ENCODE data around the gene SGCE.

The SGCE gene

DNA sequence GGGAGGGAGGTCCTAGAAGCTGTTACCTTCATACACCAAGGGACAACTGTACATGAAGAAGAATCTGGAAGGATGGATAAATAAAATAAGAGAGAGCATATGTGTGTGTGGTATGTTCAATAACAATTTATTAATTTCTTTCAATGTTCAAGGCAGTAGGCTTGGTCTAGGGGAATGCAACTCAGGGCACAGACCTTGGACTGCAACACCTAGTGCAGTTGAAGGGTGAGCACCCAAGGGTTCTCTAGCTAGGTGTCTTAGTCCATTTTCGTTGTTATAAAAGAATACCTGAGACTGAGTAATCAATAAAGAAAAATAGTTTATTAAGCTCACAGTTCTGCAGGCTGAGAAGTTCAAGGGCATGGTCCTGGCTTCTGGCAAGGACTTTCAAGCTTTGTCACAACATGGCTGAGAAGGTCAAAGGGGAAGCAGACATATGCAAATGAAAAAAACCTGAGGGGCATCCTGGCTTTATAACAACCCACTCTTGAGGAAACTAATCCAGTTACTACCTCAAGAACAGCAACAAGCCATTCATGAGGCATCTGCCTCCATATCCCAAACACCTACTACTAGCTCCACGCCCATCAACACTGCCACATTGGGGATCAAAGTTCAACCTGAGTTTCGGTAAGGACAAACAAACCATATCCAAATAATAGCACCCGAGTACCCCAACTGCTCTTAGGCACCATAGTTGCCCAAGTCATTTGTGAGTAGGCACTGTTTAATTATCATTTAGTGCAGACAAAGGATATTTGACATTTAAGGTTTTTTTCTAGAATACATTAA lies 15.7 kb upstream of the SGCE start:
- Mint-ChIP-seq H3K4me3 (no peak overlapping the region), H3K36me3 (no peaks in the 10 kb centered on the region), H3K4me1 (no peaks in the 10 kb centered on the region), H3K9me3 (no peaks in the 10 kb centered on the region), H3K27ac (no peak overlapping the region), H3K27me3 (peaks cover 7% of the 10 kb centered on the region)
- DNase-seq (ENCODE audit: low spot score in 2 of 2) (no peak), ATAC-seq (ENCODE audit: low read depth) (no peak)

DNA sequence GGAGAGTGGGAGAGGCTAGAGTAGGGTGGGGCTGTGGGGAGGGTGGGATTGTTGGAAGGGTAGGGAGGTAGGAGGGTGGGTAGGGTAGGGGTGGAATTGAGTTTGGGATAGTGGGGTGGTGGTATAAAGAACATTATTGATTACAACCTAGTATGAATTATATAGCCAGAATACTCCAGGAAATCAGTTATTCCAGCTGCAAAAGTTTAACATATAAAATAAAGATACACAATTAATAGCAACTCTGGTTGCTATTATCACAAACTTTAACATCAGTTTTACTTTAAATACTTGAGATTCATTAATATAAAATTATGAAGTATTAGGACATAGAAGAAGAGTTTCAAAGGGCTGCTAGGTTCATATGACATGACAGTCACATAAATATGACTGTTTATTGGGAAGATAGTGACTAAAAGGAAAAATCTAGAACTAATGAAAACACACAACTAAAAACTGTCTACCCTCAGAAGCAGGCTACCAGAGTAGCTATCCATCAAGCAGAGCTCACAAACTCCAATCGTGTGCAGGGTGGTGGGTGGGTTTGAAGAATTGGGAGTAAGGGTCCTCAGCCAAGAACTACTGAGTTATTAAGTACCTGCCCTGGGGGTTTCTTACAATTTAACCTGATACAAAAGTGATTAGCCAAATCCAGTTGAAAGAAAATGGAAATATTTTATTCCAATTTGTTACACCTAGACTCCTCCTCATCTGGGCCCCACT lies 14.0 kb upstream of the SGCE start:
- DNase-seq (ENCODE audit: low spot score in 2 of 2) (no peak), ATAC-seq (ENCODE audit: low read depth) (no peak)
- Mint-ChIP-seq H3K4me3 (no peak overlapping the region), H3K4me1 (no peaks in the 10 kb centered on the region), H3K27ac (no peak overlapping the region), H3K36me3 (no peaks in the 10 kb centered on the region), H3K27me3 (peaks cover 7% of the 10 kb centered on the region), H3K9me3 (no peaks in the 10 kb centered on the region)

DNA sequence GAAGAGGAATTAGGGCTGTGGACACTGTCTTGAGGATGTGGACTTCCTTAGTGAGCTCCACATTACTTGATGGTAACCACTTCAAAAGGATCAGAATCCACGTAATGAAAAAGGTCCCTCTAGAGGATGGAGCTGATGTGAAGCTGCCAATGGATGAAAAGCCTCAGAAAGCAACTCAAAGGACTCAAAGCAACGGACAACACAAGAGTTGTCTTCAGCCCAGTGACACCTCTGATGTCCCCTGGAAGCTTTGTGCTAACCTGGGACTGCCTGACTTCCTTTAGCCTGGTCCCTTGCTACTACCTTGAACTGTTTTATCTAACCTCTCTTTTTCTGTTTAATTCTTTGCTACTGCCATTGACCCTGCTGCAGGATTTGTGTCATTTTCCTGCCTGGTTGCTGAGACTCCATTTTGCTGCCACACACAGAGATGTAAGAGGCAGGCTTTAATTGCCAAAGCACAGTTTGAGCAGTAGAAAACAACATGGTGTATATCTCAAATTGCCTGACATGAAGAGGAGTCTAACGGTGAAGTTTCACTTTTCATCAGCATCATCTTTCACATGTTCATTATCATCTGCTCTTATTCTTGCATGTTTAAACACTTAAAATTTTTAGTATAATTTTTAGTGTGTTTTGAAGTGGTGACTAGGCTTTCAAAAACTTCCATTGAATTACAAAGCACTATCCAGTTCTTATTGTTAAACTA lies 11.1 kb upstream of the SGCE start:
- Mint-ChIP-seq H3K4me1 (no peaks in the 10 kb centered on the region), H3K9me3 (no peaks in the 10 kb centered on the region), H3K36me3 (no peaks in the 10 kb centered on the region), H3K27me3 (peaks cover 7% of the 10 kb centered on the region), H3K4me3 (no peak overlapping the region), H3K27ac (no peak overlapping the region)
- DNase-seq (ENCODE audit: low spot score in 2 of 2), result no peak
- ATAC-seq (ENCODE audit: low read depth), result no peak

DNA sequence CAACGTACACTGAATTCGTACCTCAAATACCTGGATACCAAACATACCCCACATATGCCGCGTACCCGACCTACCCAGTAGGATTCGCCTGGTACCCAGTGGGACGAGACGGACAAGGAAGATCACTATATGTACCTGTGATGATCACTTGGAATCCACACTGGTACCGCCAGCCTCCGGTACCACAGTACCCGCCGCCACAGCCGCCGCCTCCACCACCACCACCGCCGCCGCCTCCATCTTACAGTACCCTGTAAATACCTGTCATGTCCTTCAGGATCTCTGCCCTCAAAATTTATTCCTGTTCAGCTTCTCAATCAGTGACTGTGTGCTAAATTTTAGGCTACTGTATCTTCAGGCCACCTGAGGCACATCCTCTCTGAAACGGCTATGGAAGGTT lies 9.5 kb upstream of the SGCE start:
- Mint-ChIP-seq H3K27ac (no peak overlapping the region), H3K27me3 (peaks cover 7% of the 10 kb centered on the region), H3K4me3 (no peak overlapping the region), H3K4me1 (no peaks in the 10 kb centered on the region), H3K9me3 (no peaks in the 10 kb centered on the region), H3K36me3 (no peaks in the 10 kb centered on the region)
- DNase-seq (ENCODE audit: low spot score in 2 of 2) (no peak), ATAC-seq (ENCODE audit: low read depth) (no peak)

DNA sequence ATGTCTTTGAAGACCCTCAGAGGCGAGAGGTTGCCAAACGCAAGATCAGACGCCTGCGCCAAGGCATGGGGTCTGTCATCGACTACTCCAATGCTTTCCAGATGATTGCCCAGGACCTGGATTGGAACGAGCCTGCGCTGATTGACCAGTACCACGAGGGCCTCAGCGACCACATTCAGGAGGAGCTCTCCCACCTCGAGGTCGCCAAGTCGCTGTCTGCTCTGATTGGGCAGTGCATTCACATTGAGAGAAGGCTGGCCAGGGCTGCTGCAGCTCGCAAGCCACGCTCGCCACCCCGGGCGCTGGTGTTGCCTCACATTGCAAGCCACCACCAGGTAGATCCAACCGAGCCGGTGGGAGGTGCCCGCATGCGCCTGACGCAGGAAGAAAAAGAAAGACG lies 8.1 kb upstream of the SGCE start:
- H3K27ac Mint-ChIP-seq, result no peak overlapping the region
- ATAC-seq (ENCODE audit: low read depth) (no peak), DNase-seq (ENCODE audit: low spot score in 2 of 2) (no peak)
- peaks cover under 1% of the 10 kb centered on the region for H3K4me1 Mint-ChIP-seq
- peaks cover 7% of the 10 kb centered on the region for H3K27me3 Mint-ChIP-seq
- H3K36me3 Mint-ChIP-seq, result no peaks in the 10 kb centered on the region
- no peak overlapping the region for H3K4me3 Mint-ChIP-seq
- H3K9me3 Mint-ChIP-seq, result no peaks in the 10 kb centered on the region

DNA sequence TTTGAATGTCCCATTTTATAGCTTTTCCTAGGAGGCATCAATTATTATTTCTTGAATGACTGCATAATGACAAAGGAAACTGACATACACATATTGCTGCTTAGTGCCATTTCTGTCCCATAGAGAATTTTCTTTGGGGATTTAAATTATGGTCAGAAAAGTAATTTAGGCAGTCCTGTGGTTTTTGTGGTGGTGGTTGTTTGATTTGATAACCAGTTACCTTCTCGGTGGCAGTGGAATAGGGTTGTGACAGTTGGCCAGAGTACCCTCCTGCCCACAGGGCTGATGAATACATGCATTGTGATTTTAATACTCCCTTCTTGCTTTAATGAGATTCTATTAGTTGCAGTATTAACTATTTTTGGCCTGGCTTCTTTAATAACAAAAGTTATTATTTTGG lies 6.6 kb upstream of the SGCE start:
- DNase-seq (ENCODE audit: low spot score in 2 of 2) (no peak), ATAC-seq (ENCODE audit: low read depth) (no peak)
- Mint-ChIP-seq H3K36me3 (no peaks in the 10 kb centered on the region), H3K4me3 (no peak overlapping the region), H3K27me3 (peaks cover 4% of the 10 kb centered on the region), H3K27ac (no peak overlapping the region), H3K9me3 (no peaks in the 10 kb centered on the region), H3K4me1 (peaks cover 2% of the 10 kb centered on the region)

DNA sequence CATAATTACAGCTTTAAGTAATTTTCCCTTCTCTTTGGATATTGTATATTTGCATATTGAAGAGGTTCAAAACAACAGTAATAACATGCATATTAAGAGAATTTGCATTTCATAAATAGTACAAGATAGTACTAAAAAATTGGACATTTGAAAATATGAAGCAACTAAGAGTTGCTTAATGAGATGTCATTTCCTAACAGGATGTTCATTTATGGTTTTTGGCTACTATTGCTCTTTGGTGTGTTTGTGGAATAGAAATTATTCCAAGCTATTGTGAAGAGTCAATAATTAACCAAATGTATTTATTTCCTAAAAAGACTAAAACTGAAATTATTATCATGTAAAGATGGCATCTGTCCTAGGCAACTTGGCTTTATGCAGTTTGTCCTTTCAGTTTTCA lies 4.1 kb upstream of the SGCE start:
- Mint-ChIP-seq H3K4me3 (no peak overlapping the region), H3K36me3 (no peaks in the 10 kb centered on the region), H3K4me1 (peaks cover 9% of the 10 kb centered on the region), H3K9me3 (peaks cover 1% of the 10 kb centered on the region), H3K27ac (no peak overlapping the region), H3K27me3 (peaks cover 3% of the 10 kb centered on the region)
- no peak for DNase-seq (ENCODE audit: low spot score in 2 of 2)
- ATAC-seq (ENCODE audit: low read depth), result no peak

DNA sequence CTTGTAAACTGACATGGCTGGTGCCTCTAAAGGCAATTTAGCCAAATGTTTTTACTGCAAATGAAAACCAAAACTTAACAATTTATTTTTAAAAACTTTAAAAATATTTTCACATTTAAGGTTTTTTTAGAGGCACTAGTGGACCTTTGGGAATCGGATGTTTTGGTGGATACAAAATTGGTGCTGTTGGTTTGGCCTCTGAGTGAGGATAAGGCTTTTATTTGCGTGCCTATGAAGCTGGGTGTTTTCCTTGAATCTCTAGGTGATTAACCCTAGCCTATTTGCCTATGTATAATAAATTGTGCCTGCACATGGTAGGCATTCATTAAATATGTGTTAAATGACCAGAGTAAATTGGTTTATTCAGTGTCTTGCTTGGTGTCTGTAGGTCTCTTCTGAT lies 2.9 kb upstream of the SGCE start:
- H3K36me3 Mint-ChIP-seq, result no peaks in the 10 kb centered on the region
- peaks cover 3% of the 10 kb centered on the region for H3K27me3 Mint-ChIP-seq
- H3K4me1 Mint-ChIP-seq, result peaks cover 9% of the 10 kb centered on the region
- DNase-seq (ENCODE audit: low spot score in 2 of 2) (no peak), ATAC-seq (ENCODE audit: low read depth) (no peak)
- peaks cover 1% of the 10 kb centered on the region for H3K9me3 Mint-ChIP-seq
- no peak overlapping the region for H3K4me3 Mint-ChIP-seq
- no peak overlapping the region for H3K27ac Mint-ChIP-seq

DNA sequence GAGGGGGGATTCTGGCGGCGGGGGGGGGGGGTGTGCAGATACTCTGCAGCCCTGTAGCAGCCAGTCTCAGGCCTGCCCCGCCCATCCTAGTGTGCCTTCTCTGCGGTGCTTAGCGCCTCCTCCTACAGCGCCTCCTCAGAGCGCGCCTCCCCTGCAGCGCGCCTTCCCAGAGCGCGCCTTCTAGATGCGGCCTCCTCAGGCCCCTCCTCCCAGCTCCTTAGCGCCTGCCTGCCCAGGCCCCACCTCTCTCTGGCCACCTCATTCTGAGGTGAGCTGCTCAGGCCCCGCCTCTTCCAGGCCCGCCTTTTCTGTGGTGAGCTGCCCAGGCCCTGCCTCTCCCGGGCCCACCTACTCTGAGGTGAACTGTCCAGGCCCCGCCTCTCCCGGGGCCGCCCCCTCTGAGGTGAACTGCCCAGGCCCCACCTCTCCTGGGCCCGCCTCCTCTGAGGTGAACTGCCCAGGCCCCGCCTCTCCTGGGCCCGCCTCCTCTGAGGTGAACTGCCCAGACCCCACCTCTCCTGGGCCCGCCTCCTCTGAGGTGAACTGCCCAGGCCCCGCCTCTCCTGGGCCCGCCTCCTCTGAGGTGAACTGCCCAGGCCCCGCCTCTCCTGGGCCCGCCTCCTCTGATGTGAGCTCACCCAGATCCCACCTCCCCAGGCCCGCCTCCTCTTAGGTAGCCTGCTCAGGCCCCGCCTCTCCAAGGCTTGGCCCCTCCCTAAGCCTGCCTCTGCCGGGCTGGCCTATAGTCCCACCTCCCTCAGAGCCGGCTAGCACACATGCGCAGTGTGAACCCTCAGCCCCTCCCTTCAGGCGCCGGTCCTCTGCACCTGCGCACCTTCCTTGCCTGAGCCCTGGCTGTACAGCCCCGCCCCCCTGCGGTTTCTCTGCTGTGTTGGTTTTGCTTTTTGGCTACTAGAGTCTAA lies 2.1 kb upstream of the SGCE start:
- Mint-ChIP-seq H3K27ac (peak overlapping the region; percentile 63), H3K36me3 (no peaks in the 10 kb centered on the region), H3K4me1 (peaks cover 9% of the 10 kb centered on the region), H3K4me3 (peak overlapping the region; percentile 91), H3K27me3 (peaks cover 3% of the 10 kb centered on the region), H3K9me3 (peaks cover 1% of the 10 kb centered on the region)
- peak; percentile 75 for ATAC-seq (ENCODE audit: low read depth)
- DNase-seq (ENCODE audit: low spot score in 2 of 2), result peak; percentile 86 to 93

DNA sequence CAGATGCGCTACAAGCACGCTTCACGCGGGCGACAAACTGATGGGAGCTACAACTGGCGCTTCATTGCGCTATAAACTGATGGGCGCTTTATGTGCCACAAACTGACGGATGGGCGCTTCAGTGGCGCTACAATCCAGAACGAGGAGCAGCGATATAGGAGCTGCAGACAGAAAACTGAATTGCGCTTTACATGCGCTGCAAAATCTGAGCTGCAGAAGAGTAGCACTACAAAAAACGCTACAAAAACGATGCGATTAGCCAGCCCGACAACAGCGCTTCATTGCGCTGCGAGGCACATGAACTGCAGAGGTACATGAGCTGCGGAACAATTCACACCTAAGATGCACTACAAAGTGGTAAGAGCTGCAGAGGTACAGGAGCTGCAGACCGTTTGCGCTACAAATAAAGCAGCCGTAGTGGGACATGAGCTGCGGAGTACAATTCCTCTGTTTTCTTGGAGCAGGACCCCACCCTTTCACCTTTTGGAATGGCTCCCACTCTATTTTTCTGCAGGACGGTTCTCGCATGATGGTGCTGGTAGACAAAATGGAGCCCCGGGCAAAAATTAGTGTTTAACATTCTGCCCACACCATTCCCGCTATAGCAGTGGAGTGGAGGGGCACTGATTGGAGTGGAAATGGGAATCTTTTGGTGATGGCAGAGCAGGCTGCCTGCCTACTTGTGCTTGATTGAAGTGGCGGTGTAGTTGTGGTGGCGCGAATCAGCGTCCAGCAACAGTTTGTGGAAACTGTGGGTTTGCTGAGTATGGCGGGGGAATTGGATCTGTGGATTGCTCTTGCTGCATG lies 1.2 kb upstream of the SGCE start:
- H3K27me3 Mint-ChIP-seq, result peaks cover 4% of the 10 kb centered on the region
- ATAC-seq (ENCODE audit: low read depth), result no peak

DNA sequence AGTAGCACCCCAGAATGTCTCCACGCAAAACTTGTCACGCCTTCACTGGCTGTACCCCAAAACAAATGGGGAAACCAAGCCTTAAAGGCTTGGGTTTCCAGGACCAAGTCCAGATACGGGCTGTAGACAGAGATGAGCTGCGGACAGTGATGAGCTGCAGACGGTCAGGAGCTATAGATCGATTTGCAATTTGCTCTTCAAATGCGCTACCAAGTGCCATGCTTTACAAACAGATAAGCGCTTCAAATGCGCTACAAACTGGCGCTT lies 658 bp upstream of the SGCE start:
- ATAC-seq (ENCODE audit: low read depth) (no peak), DNase-seq (ENCODE audit: low spot score in 2 of 2) (no peak)
- H3K27me3 Mint-ChIP-seq, result peaks cover 7% of the 10 kb centered on the region
- H3K9me3 Mint-ChIP-seq, result peaks cover 1% of the 10 kb centered on the region
- peak overlapping the region; percentile 63 for H3K27ac Mint-ChIP-seq
- peak overlapping the region; percentile 91 for H3K4me3 Mint-ChIP-seq
- no peaks in the 10 kb centered on the region for H3K36me3 Mint-ChIP-seq
- peaks cover 9% of the 10 kb centered on the region for H3K4me1 Mint-ChIP-seq

More for the DNA sequence above, 1.2 kb upstream of the SGCE start:
- Mint-ChIP-seq H3K9me3 (peaks cover 1% of the 10 kb centered on the region), H3K4me1 (peaks cover 9% of the 10 kb centered on the region), H3K27ac (peak overlapping the region; percentile 63), H3K36me3 (no peaks in the 10 kb centered on the region), H3K4me3 (peak overlapping the region; percentile 91)
- DNase-seq (ENCODE audit: low spot score in 2 of 2), result peak; percentile 18 to 22

DNA sequence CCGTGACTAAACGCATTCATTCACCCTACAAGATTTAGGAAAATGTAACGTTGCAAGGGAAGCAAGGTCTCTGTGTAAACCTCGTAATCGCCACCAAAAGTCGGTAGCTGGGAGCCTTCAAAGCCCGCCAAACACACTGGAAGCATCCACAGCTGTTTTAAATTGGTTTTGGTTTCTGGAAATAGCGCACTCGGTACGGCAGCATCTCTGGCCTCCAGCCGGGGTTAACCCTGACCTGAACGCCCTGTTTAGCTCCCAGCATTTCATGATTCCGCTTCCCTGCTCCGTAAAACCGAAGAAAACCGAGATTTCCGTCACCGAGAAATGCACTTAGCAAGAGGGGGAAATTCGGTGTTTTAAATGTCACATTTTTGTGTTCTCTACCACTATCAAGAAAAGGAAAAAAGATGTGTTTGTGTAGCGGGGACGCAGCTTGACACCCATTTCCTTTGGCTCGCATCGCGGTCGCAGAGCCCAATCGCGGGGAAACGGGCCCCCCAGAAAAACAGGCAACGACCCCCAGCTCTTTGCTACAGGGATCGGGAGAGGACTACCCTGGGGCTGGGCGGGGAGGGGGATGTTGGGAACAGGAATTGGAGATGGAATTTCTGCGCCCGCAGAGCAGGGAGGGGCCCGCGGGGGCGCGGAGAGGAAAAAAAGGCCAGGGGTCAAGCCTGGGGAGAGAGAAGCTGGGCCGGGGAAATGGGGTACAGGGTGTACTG lies 646 bp downstream of the SGCE start:
- Mint-ChIP-seq H3K9me3 (peaks cover 1% of the 10 kb centered on the region), H3K27me3 (peaks cover 15% of the 10 kb centered on the region), H3K4me3 (peak overlapping the region; percentile 91), H3K27ac (peak overlapping the region; percentile 8), H3K36me3 (no peaks in the 10 kb centered on the region), H3K4me1 (peaks cover 9% of the 10 kb centered on the region)
- DNase-seq (ENCODE audit: low spot score in 2 of 2) (peak in 1 of 2 donors; percentile 11), ATAC-seq (ENCODE audit: low read depth) (no peak)

DNA sequence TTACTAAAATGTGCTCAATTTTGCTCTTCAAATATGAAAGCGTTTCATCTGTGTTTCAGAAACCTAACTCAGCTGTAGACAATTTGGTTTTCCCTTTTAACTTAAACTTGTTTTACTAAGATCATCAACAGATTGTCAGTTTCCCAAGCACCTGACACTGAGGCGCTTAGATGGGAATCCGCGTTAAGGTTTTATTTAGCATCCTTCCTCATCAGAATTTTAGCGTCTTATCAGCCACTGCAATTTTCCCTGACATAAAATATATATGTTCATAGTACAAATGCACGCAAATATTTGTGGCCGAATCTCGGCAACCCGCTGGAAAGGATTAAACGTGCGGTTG lies 1.2 kb downstream of the SGCE start:
- peaks cover 1% of the 10 kb centered on the region for H3K9me3 Mint-ChIP-seq
- peaks cover 17% of the 10 kb centered on the region for H3K27me3 Mint-ChIP-seq
- no peak for ATAC-seq (ENCODE audit: low read depth)
- DNase-seq (ENCODE audit: low spot score in 2 of 2), result no peak
- H3K4me3 Mint-ChIP-seq, result peak overlapping the region; percentile 91
- H3K36me3 Mint-ChIP-seq, result no peaks in the 10 kb centered on the region
- H3K27ac Mint-ChIP-seq, result no peak overlapping the region
- H3K4me1 Mint-ChIP-seq, result peaks cover 9% of the 10 kb centered on the region
